Femur (tissue), 1 donor: Measurements from ENCODE around the gene ZKSCAN3.
"Not testable (repeated sequence)": the region's sequence is repeated elsewhere in the genome, so short reads cannot be mapped to it uniquely, and the experiment has no call there.

ENCODE experiments used
- DNase-seq: peaks from one replicate; pipeline ENCODE4 v3.0.0-alpha.2; 2017

ZKSCAN3 gene

GRCh38 chr6:28349892-28350737 is at the start of gene ZKSCAN3:
ZKSCAN3 (plus strand) TSS chr6:28349947; CDS start chr6:28359587, 9,640 bp downstream.
- peak; percentile 91 for DNase-seq

- no peak for DNase-seq
Observed at GRCh38 chr6:28303570-28303969, 46.2 kb upstream of the ZKSCAN3 start.

GRCh38 chr6:28306363-28306762 is 43.4 kb upstream of the ZKSCAN3 start:
- not testable (repeated sequence) for DNase-seq

GRCh38 chr6:28311139-28311823 is 38.5 kb upstream of the ZKSCAN3 start:
- DNase-seq = no peak

GRCh38 chr6:28312939-28313338 is 36.8 kb upstream of the ZKSCAN3 start:
- no peak for DNase-seq

GRCh38 chr6:28315628-28316027 is 34.1 kb upstream of the ZKSCAN3 start:
- no peak for DNase-seq

GRCh38 chr6:28317866-28318265 is 31.9 kb upstream of the ZKSCAN3 start:
- DNase-seq = not testable (repeated sequence)

- no peak for DNase-seq
Observed at GRCh38 chr6:28322661-28323060, 27.1 kb upstream of the ZKSCAN3 start.

GRCh38 chr6:28323813-28324424 is 25.8 kb upstream of the ZKSCAN3 start:
- DNase-seq = no peak

GRCh38 chr6:28326371-28326948 is 23.3 kb upstream of the ZKSCAN3 start:
- DNase-seq = no peak

GRCh38 chr6:28330041-28330440 is 19.7 kb upstream of the ZKSCAN3 start:
- DNase-seq = no peak

GRCh38 chr6:28333047-28333446 is 16.7 kb upstream of the ZKSCAN3 start:
- DNase-seq = no peak

GRCh38 chr6:28333599-28334018 is 16.1 kb upstream of the ZKSCAN3 start:
- no peak for DNase-seq

- DNase-seq = no peak
Observed at GRCh38 chr6:28334286-28335039, 15.3 kb upstream of the ZKSCAN3 start.

GRCh38 chr6:28335040-28335563 is 14.6 kb upstream of the ZKSCAN3 start:
- no peak for DNase-seq

GRCh38 chr6:28335564-28336283 is 14.0 kb upstream of the ZKSCAN3 start, which contains the start of gene ZSCAN31:
ZSCAN31 (minus strand) TSS chr6:28336148; CDS start chr6:28329683, 6,465 bp downstream.
- peak; percentile 97 for DNase-seq

GRCh38 chr6:28336284-28337120 is 13.2 kb upstream of the ZKSCAN3 start:
- peak; percentile 76 for DNase-seq

- DNase-seq = no peak
Observed at GRCh38 chr6:28337121-28337520, 12.6 kb upstream of the ZKSCAN3 start.

GRCh38 chr6:28340310-28341095 is 9.2 kb upstream of the ZKSCAN3 start:
- DNase-seq = no peak
